Skin of body (tissue), 2 donors: ENCODE data around the gene IGSF3. TPM values are rescaled to one million over a fixed set of nuclear protein-coding genes. Genes with fewer than 3 reads are reported as not detected.

ENCODE experiments used
- DNase-seq: peaks from one replicate; lab custom pipeline; 2025; lab: John Stamatoyannopoulos, UW
- total RNA-seq: library from RNA; depleted of rRNA; stranded (reverse); fragments of >200 nt; gene quantifications from one replicate; pipeline ENCODE4 v1.2.3, GENCODE V29; 2014

Gene IGSF3
- total RNA-seq, 1 donor from 2014 or later = 47.0 TPM

DNA sequence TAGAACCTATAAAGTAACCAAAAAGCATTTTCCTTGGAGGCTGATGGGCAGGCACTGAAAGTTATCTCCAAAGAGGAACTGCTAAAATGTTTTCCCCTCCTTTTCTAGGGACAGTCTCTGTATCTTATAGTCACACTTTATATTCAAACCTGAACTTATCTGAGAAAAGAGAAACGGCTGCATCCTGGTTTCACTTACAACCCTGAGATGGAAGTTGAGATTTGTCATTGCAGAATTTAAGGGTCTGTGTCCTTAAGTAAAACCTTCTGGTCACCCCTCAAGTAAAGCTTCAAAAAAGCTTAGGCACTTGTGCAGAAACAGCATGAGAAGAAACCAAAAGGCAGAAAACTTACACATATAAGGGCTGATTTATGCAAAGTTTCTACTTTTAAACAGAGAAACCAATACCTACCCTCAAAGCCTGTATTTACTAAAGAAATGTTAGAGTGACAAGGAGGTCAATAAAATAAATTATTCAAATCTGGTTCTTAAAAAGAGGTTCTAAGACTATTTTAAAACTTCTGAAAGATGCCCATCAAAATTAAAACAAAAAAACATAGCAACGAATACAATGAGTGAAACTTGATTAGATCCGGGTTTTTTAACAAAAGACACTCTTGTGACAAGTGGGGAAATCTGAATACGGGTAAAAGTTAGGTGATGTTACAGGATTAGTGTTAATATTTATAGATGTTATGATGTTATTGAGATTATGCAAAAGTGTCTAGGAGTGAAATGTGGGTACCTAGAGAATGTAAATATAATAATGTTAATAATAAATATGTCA lies 106.6 kb downstream of the IGSF3 start:
- no peak for DNase-seq

GRCh38 chr1:116559304-116559761 lies 108.2 kb downstream of the IGSF3 start:
- DNase-seq = no peak

GRCh38 chr1:116558571-116558970 lies 109.0 kb downstream of the IGSF3 start:
- DNase-seq = no peak

- DNase-seq = no peak
Observed at GRCh38 chr1:116558140-116558549, 109.4 kb downstream of the IGSF3 start.

- DNase-seq = no peak
Observed at GRCh38 chr1:116557323-116557878, 110.1 kb downstream of the IGSF3 start.

- no peak for DNase-seq
Observed at GRCh38 chr1:116556289-116557006, 111.1 kb downstream of the IGSF3 start.

GRCh38 chr1:116554924-116555323 lies 112.6 kb downstream of the IGSF3 start:
- DNase-seq = no peak

- no peak for DNase-seq
Observed at GRCh38 chr1:116553386-116554115, 114.0 kb downstream of the IGSF3 start.

DNA sequence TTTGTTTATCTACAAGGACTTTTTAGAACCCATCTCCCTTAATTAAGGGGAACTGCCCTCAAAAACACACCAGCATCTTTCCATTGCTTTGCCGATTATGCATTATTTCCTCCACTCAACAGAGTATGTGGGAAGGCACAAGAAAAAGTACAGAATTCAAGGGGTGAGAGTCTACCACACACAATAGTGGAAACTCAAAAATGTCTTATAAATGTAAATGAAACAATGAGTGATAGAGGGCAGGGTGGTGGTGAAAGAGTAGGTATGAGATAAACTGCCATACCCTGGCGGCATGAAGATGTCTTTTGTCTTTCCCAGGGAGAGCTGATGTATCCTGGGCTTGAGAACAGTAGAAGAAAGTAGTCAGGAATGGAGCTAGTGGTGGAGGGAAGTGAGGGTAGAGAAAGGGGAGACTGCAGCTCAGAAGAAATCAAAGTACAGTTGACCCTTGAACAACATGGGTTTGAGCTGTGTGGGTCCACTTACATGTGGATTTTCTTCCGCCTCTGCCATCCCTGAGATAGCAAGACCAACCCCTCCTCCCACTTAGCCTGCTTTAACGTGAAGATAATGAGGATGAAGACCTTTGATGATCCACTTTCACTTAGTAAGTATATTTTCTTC lies 121.1 kb downstream of the IGSF3 start:
- DNase-seq = no peak

DNA sequence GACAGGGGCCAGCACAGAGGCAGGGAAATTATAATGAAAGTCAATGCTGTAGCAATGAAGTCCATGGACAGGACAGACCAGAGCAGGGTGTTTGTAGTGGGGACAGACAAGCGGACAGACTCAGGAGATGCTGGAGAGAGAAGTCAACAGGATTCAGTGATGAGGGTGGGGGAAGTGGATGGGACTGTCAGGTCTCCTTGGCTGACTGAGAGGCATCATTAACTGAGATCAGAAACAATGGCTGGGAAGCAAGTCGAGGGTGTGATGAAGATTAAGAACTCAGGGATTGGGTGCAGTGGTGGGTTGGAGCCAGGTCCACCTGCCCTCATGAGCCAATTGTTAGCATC lies 122.2 kb downstream of the IGSF3 start:
- DNase-seq = no peak

DNA sequence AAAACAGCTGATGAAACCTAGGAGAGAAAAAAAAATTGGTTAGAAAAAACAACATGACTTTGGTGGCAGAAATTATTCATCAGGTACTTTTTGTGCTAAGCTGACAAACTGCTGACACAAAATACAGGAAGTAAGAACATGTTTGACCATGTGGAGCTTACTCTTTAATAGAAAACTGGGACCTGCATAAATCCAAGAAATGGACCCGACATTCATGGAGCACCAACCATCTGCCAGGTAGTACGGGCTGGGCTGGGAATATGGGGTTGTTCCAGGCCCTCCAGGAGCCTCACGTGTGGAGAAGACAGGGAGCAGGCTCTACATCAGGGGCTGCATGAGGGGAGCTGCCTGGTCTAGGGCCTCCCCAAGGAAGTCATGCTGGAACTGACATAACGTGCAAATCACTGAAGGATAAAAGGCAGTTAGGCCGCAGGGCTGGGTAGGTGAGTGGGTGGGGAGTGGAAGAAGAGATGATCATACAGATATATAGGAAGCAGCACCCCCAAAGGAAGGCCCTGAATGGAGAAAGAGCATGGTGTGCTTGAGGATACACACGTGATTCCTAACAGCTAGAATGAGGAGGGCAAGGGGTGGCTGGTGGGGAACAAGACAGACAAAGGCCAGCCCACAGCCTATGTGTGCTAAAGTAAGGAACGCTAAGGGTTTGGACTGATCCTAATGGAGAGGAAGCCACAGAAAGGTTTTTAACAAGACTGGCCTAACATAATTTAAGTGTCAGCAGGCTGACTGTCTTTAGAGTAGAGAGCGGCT lies 122.8 kb downstream of the IGSF3 start:
- DNase-seq = no peak

GRCh38 chr1:116540088-116540487 lies 127.4 kb downstream of the IGSF3 start:
- no peak for DNase-seq

DNA sequence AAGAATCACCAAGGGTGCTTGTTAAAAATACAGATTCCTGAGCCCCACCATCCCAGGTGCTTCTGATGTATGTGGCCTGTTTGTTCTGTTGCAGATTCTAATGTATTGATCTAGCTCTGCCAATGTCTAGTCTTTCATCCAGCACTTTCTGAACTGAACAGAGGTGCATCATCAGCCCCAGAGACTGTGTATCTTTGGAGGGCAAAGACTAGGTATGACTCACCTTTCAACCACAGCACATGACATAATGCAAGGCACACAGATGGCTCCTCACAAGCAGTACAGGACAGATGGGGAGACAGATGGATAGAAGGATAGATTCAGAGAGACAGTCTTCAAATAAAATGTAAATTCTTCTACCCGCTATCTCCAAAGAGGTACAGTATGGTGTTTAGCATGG lies 129.0 kb downstream of the IGSF3 start:
- no peak for DNase-seq

DNA sequence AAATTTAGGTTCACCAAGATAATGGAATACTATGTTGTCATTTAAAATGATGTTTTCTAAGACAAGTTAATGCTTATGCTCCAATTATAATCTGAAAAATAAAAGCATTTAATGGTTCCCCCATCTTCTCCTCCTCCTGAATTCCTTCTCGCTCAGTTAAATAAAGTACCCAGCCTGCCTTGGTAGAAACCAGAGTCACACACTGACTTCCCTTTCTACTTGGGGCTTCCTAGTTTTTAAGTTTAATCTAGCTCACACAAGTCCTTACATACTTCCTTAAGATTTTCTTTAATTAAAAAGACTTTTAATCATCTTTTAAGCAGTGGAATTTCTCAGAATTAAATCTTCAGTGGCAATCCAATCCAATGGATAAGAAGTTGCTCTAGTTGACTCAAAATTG lies 129.6 kb downstream of the IGSF3 start:
- no peak for DNase-seq

- DNase-seq = no peak
Observed at GRCh38 chr1:116537040-116537831, 130.3 kb downstream of the IGSF3 start.

GRCh38 chr1:116534014-116534739 lies 133.4 kb downstream of the IGSF3 start:
- no peak for DNase-seq

GRCh38 chr1:116533429-116533820 lies 134.1 kb downstream of the IGSF3 start:
- no peak for DNase-seq

GRCh38 chr1:116532671-116533428 lies 134.7 kb downstream of the IGSF3 start:
- no peak for DNase-seq
